K562 (cell line): ENCODE results near the gene MAP1LC3A.

Experiments used
- CHD2 ChIP-seq: IDR thresholded peaks from 2 replicates; pipeline ENCODE4 v1.6.1; 2011; ENCODE audit warnings: low read depth, low read length
- CLOCK ChIP-seq: fragments of 250-450 bp; sonication (Bioruptor Pico); IDR thresholded peaks from 2 replicates; pipeline ENCODE4 v1.4.0; 2020; ENCODE audit warnings: mild to moderate bottlenecking, moderate library complexity, borderline replicate concordance
- DLX4 ChIP-seq: fragments of 250-450 bp; sonication (Bioruptor Pico); IDR thresholded peaks from 2 replicates; pipeline ENCODE4 v1.6.1; 2021; ENCODE audit warnings: mild to moderate bottlenecking
- ELF1 ChIP-seq: fragments of 200-800 bp; sonication (Bioruptor generic); IDR thresholded peaks from 2 replicates; pipeline ENCODE4 v1.6.1; 2016; ENCODE audit warnings: missing genetic modification characterization, missing compliant biosample characterization
- EZH2 ChIP-seq: IDR thresholded peaks from 2 replicates; pipeline ENCODE4 v1.6.1; 2012; ENCODE audit warnings: low read depth, mild to moderate bottlenecking, inconsistent platforms, low read length, borderline replicate concordance
- SNRNP70 ChIP-seq: fragments of 200-400 bp; formaldehyde crosslinking; optimal IDR thresholded peaks from 2 replicates; pipeline ENCODE3; 2017; ENCODE audit warnings: low read depth, low read length
- TSHZ1 ChIP-seq: fragments of 250-450 bp; sonication (Bioruptor Pico); IDR thresholded peaks from 2 replicates; pipeline ENCODE4 v1.4.0; 2020; ENCODE audit warnings: mild to moderate bottlenecking, moderate library complexity
- TF ChIP-seq, protein P1 (sequence below): fragments of 200-400 bp; formaldehyde crosslinking; IDR thresholded peaks from 2 replicates; pipeline ENCODE4 v1.6.1; 2017; ENCODE audit warnings: mild to moderate bottlenecking, low read depth, low read length, moderate library complexity

DNA sequence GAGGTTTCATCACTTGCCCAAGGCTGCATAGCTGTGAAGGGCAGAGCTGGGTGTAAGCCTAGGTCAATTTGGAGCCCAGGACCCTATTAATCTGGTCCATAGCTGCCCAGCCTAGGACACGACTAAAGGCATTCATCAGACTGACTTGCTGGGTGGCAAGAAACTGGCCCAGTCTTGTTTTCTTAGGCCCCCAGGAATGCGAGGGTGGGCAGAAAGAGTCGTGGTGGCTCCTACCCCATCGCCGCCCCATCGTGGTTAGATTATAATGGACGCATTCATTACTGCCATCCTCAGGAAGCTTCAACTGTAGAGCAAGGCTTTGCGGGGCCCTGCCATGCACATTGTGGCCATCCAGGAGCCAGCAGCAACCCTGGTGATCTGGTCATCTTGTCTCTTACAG, 26.2 kb upstream of the MAP1LC3A start:
- TF ChIP-seq CHD2: no peak
- TF ChIP-seq EZH2: no peak
- TF ChIP-seq SNRNP70: no peak
- no peak for TF ChIP-seq CLOCK
- TF ChIP-seq, protein P1, sequence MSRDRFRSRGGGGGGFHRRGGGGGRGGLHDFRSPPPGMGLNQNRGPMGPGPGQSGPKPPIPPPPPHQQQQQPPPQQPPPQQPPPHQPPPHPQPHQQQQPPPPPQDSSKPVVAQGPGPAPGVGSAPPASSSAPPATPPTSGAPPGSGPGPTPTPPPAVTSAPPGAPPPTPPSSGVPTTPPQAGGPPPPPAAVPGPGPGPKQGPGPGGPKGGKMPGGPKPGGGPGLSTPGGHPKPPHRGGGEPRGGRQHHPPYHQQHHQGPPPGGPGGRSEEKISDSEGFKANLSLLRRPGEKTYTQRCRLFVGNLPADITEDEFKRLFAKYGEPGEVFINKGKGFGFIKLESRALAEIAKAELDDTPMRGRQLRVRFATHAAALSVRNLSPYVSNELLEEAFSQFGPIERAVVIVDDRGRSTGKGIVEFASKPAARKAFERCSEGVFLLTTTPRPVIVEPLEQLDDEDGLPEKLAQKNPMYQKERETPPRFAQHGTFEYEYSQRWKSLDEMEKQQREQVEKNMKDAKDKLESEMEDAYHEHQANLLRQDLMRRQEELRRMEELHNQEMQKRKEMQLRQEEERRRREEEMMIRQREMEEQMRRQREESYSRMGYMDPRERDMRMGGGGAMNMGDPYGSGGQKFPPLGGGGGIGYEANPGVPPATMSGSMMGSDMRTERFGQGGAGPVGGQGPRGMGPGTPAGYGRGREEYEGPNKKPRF: no peak
- no peak for TF ChIP-seq ELF1 (tag)
- TF ChIP-seq DLX4 (CRISPR knock-in tag): no peak
- no peak for TF ChIP-seq TSHZ1 (CRISPR knock-in tag)
